Chondrocyte (in vitro differentiated cells): ENCODE results near the gene RALGPS2. TPM values are rescaled to one million over a fixed set of nuclear protein-coding genes. Genes with fewer than 3 reads are reported as not detected.

Source experiments
- DNase-seq: peaks from one replicate; pipeline ENCODE4 v3.0.0; 2021; ENCODE audit warnings: mixed read lengths, low spot score
- H3K27ac Mint-ChIP-seq: one replicate; pipeline ENCODE4 v1.8.0; 2021; ENCODE audit warnings: mild to moderate bottlenecking, moderate library complexity, mixed read lengths; ENCODE audit not compliant: unreplicated experiment
- H3K27me3 Mint-ChIP-seq: 2 replicates; pipeline ENCODE4 v1.8.0; 2021; ENCODE audit warnings: low read depth, mixed read lengths
- H3K36me3 Mint-ChIP-seq: 2 replicates; pipeline ENCODE4 v1.8.0; 2021; ENCODE audit warnings: low read depth, mixed read lengths
- H3K4me1 Mint-ChIP-seq: 2 replicates; pipeline ENCODE4 v1.8.0; 2021; ENCODE audit warnings: low read depth, mild to moderate bottlenecking, mixed read lengths
- H3K4me3 Mint-ChIP-seq: one replicate; pipeline ENCODE4 v1.8.0; 2021; ENCODE audit warnings: mild to moderate bottlenecking, moderate library complexity, mixed read lengths; ENCODE audit not compliant: unreplicated experiment
- H3K9me3 Mint-ChIP-seq: 2 replicates; pipeline ENCODE4 v1.8.0; 2021; ENCODE audit warnings: low read depth, mixed read lengths
- CTCF ChIP-seq: fragments of 200-600 bp; sonication (generic); IDR thresholded peaks from 2 replicates; pipeline ENCODE4 v1.5.0; 2021; ENCODE audit warnings: antibody characterized with exemption, mild to moderate bottlenecking, moderate library complexity
- total RNA-seq: library from RNA; stranded (reverse); gene quantifications from 3 replicates; pipeline ENCODE4 v1.2.1, GENCODE V29; 2021

The RALGPS2 gene
- total RNA-seq, 1 donor from 2014 or later, result 10.0 TPM

GRCh38 chr1:178941849-178942248 is 216.8 kb downstream of the RALGPS2 start:
- Mint-ChIP-seq H3K4me3 (no peak overlapping the region), H3K27ac (no peak overlapping the region), H3K36me3 (no peaks in the 10 kb centered on the region), H3K27me3 (no peaks in the 10 kb centered on the region), H3K4me1 (peaks cover 30% of the 10 kb centered on the region), H3K9me3 (no peaks in the 10 kb centered on the region)
- no peak for TF ChIP-seq CTCF
- DNase-seq, result no peak

- no peaks in the 10 kb centered on the region for H3K27me3 Mint-ChIP-seq
- TF ChIP-seq CTCF, result no peak
- peaks cover 30% of the 10 kb centered on the region for H3K4me1 Mint-ChIP-seq
- H3K36me3 Mint-ChIP-seq, result no peaks in the 10 kb centered on the region
- H3K4me3 Mint-ChIP-seq, result no peak overlapping the region
- no peaks in the 10 kb centered on the region for H3K9me3 Mint-ChIP-seq
- H3K27ac Mint-ChIP-seq, result peak overlapping the region; percentile 38
- no peak for DNase-seq
Observed at GRCh38 chr1:178942285-178943198, 217.5 kb downstream of the RALGPS2 start.

GRCh38 chr1:178944729-178945128 is 219.7 kb downstream of the RALGPS2 start:
- TF ChIP-seq CTCF, result no peak
- Mint-ChIP-seq H3K27me3 (no peaks in the 10 kb centered on the region), H3K36me3 (no peaks in the 10 kb centered on the region), H3K4me1 (peaks cover 12% of the 10 kb centered on the region), H3K9me3 (no peaks in the 10 kb centered on the region), H3K27ac (no peak overlapping the region), H3K4me3 (no peak overlapping the region)
- no peak for DNase-seq

GRCh38 chr1:178945763-178946266 is 220.8 kb downstream of the RALGPS2 start:
- Mint-ChIP-seq H3K9me3 (no peaks in the 10 kb centered on the region), H3K36me3 (no peaks in the 10 kb centered on the region), H3K27ac (no peak overlapping the region), H3K4me3 (no peak overlapping the region), H3K27me3 (no peaks in the 10 kb centered on the region), H3K4me1 (peaks cover 10% of the 10 kb centered on the region)
- no peak for DNase-seq
- TF ChIP-seq CTCF, result no peak

- H3K36me3 Mint-ChIP-seq, result no peaks in the 10 kb centered on the region
- H3K4me3 Mint-ChIP-seq, result no peak overlapping the region
- TF ChIP-seq CTCF, result no peak
- peaks cover 10% of the 10 kb centered on the region for H3K4me1 Mint-ChIP-seq
- H3K27me3 Mint-ChIP-seq, result no peaks in the 10 kb centered on the region
- no peaks in the 10 kb centered on the region for H3K9me3 Mint-ChIP-seq
- no peak overlapping the region for H3K27ac Mint-ChIP-seq
- no peak for DNase-seq
Observed at GRCh38 chr1:178946416-178946815, 221.4 kb downstream of the RALGPS2 start.
